Islet of Langerhans (tissue), 1 donor: ENCODE results near the gene AHDC1.

ENCODE experiments used
- FAIRE-seq: peaks from one replicate; lab custom pipeline; 2011; peaks lifted over from hg19 to GRCh38; lab: Jason Lieb, UNC

AHDC1 gene

GRCh38 chr1:27612718-27613117 lies 8.8 kb upstream of the AHDC1 start:
- no peak for FAIRE-seq

- FAIRE-seq = no peak
These were observed 7.5 kb upstream of the AHDC1 start for GRCh38 chr1:27611450-27611849.

- FAIRE-seq = no peak
These were observed 5.8 kb upstream of the AHDC1 start for GRCh38 chr1:27609618-27610240.

DNA sequence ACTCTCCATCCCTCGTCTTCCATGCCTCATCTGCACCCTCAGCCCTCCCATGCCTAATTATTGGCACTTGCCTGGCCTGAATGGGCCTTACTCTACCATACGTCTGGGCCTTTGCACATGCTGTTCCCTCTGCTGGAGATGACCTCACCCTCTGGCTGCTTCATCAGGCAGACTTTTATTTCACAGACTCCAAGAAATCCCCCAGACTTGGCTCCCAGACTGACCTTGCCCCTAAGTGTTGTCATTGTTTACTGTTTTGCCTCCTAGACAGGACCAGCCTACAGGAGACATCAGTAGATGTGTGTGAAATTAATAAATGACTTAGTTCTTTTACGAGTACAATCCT lies 5.2 kb upstream of the AHDC1 start:
- no peak for FAIRE-seq

DNA sequence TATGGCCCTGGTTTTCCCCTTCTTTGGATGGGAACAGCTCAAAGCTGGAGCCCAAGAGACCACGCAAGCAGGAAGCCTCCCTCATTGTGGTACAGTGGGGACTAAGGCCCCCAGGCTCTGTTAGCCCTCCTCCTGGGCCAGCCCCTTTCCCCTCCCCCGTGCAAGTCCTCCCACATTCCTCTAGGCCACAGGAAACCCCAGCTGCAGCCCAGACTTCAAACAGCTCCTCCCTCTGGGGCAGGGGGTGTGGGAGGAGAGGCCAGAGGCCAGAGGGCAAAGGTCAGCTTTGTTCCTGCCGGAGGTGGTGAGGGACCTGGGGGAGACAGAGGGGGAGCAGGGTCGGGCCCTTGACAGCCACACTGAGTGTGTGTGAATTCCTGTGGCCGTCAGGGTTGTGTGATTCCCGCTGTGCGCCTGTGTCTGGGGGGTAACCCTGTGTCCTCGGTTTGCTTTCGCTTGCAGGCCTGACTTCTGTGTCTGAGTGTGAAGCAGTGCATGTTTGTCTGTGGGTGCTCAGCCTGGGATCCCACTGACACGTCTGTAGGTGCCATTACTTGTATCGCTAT lies 3.4 kb upstream of the AHDC1 start:
- no peak for FAIRE-seq

DNA sequence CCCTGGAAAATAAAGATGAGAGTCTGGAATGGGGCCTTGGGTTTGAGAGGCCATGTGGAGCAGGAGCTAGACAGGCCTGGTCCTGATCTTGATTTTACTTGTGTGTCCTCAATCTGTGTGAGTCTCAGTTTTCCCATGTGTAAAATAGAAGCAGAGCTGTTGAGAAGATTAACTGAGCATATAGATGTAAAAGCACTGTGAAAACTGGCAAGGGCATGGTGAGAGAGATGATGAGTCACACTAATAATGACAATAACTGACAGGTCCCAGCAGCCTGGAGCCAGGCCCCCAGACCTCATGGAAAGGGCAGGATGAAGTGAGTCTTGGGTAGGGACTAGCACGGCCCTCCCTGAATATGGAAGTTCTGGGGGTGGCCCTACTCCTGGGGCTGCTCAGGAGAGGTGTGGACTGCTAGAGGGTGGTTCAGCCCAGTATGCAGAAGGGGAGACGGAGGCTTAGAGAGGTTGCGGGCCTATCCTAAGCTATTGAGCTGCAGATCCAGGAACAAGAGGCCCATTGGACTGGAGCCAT lies 2.8 kb upstream of the AHDC1 start:
- no peak for FAIRE-seq

DNA sequence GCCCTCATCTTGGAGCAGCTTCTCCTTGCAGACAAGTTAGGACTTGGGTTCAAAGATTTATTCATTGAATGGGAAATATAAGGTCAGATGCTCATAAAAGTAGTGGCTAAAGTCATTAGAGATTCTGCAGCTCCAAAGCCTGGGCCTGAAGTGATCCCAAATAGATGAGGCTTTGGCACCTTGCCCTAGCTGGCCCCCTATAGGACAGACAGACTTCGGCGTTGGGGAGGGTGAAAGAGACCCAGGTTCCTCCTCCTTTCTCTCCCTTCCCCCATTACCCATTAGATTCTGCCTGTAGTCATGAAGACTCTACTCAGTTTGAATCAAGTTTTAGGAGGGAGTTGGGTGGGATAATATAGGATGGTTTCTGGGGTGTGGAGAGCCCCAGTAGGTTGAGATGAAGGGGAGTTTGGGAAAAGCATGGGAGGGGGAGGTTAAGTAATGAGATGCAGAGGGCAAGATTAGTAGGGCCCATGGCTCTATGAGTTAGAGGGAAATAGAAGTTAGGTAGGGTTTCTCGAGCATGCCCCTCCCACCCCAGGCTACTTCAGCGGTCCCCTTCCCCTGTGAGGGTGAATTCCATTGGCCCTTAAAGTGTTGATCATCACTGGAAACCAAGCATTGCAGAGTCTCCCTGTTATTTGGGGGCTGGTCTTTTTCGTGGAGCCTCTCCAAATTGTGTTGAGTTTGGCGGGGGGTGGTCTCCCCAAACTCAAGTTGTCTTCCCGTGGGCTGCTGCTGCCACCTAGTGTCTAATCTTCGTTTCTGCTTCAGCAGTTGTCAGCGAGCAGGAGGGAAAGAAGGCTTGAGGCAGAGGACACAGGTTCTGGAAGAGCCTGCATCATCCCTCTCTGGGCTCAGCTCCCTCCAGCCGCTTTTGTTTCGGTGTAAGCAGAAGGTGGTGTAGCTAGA lies 2.1 kb upstream of the AHDC1 start:
- peak; percentile 76 for FAIRE-seq

DNA sequence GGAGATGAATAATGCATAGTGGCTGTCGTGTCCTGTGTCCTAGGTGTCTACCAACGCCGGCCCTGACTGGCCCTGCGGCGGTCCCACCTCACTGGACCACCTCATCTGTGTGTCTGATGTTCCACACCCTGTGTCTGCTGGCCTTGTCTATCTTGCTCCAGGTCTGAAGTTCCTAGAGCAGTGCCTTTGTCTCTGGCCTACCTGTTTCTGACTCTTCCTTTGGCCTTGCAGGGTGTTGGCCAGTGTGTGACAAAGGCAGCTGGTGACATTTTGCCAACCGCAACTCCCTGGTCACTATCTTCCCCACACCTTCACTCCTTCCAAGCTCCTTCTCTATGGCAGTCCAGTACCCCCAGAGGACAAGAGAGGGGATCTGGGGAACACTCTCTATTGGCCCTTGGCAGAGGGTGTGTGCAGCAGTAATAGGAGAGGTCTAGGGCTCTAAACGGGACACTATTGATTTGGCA lies 1.4 kb upstream of the AHDC1 start:
- no peak for FAIRE-seq

GRCh38 chr1:27604579-27605299 lies 795 bp upstream of the AHDC1 start:
- FAIRE-seq = no peak

- FAIRE-seq = no peak
These were observed 649 bp downstream of the AHDC1 start for GRCh38 chr1:27603309-27603680.

DNA sequence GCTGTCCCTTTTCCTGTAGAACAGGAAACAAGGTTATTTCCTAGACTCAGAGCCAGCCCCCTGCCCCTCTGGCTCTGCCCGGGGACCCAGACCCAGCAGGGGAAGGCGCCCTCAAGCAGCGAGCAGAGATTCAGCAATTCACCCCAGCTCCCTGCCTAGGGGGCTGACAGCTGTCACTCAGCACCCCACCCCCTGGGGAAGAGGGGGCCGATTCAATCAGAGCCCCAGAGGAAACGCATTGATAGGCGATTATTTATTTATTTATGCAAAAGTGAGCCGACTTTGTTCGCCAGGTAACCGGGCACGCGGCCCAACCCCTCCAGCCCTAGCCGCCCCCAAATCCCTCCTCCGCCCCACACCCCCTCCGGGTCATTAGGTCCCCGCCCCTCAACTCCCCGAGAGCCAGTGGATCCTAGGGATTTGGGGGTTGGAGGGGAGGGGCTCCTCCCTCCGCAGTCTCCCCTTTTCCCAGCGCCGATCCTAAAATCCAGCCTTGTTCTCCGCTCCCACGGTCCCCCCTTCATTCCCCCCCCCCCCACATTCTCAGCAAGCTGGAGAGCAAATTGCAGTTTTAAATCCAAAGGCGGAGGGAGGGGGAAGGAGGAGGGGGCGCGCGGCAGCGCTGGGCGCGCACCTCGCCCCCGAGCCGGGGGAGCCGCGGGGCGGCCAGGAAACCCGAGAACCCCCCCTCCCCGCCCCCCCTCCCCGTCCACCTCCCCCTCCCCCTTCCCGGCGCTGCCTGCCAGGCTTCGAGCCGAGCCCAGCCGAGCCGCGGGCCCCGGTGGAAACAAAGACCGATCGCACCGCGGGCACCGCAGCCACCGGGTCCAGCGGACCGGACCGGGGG lies 1.3 kb downstream of the AHDC1 start:
- FAIRE-seq = no peak

- FAIRE-seq = no peak
These were observed 2.0 kb downstream of the AHDC1 start for GRCh38 chr1:27601771-27602461.

DNA sequence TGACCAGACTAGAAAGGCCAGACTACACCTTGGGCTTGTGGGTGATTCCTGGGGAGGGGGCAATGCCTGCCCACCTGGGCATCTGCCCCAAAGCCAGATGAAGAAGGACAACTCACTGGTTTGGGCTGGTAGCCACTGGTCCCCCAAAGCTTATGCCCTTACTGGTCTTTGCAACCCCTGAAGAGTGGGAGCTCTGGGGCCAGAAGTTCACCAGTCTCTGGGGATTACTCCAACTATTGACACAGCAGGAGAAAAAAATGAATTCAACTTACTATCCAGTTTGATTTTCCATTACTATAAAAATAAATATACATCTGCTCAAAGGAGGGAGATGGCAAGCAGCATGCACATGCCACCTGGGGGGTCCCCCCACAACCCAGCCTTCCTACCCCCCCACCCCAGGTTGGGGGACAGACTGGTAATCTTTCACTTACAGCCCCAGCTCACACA lies 2.6 kb downstream of the AHDC1 start:
- peak; percentile 5 for FAIRE-seq

- FAIRE-seq = no peak
These were observed 3.3 kb downstream of the AHDC1 start for GRCh38 chr1:27600498-27601175.

DNA sequence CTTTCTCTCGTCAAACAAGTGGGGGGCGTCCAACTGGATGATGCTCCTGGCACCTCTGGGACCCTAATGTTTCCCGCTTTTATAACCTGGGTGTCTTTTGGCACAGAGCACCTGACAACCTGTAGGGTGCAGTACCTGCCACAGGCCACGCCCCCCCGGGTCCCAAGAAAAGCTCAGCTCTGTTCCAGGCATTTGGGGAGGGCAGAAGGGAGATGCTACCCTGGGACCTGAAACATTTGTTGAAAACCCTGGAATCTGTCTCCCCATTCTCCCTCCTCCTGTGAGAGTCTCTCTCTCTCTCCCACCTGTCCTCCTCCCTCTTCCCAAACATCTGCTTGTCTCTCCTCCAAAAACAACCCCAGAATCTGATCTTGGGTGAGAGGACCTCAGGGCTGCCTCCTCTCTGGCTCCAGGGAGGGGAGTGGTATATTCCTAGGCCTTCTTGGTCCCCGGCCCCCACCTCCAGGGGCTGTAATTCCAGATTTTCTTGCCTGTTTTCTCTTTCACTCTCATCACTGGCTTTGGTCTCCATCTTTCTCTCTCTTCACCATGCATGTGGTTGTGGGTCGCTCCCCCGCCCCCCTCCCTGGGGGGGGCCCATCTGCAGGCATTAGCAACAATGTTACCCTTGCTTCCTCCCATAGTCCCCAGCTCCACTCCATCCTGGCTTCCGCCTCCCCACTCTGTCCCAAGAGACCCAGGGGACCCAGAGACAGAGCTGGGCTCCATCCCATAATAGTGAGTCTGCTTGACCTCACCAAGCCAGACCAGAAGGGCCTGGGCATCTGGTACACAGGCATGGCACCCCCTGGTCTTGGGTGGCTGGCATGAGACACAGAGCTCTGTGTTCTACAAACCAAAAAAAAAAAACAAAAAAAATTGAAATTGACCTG lies 4.1 kb downstream of the AHDC1 start:
- FAIRE-seq = no peak

DNA sequence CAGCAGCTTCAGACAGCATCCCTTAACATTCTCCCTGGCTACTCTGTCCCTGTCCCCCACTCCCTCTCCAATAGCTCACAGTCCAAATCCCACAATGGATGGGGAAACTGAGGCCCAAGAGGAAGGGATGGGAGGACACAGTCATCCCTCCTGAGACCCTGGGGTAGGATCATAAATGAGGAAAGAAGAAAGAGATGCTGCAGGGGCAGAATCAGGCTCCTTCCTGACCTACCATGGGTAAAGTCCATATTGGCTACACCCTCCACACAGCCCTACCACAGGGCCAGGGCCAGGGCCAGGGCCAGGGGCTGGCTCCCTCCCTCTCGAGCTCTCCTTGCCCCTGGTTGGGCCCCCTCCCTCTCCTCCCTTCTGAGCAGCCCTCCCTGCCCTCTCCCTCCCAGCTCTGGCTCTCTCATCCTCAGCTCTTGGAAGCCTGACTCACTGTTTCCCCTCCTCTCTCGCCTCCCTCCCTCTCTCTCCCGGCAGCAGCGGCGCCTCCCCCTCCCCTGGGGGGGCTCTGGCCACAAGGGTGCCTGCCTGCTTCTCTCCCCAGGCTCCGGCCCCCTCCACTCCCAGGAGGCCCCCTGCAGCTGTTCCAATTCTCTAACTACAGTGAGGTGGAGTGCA lies 4.9 kb downstream of the AHDC1 start:
- no peak for FAIRE-seq

DNA sequence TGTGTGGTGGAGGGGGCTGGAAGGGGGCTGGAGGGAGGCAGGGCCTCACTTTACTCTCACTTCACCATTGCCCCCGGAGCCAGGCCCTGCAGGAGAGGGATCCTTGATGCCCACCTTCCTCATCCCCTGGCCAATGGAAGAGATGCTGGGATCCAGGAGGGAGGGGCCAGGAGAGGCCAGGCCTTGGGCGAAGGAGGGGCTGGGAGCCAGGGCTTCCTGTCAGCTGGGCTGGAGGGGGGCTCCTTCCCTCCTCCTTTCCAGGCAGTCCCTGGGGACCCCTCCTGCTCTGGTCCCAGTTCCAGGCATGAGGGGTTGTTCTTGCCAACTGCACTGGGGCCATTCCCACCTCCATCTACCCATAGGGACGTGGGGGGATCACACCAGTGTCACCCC lies 5.7 kb downstream of the AHDC1 start:
- no peak for FAIRE-seq

DNA sequence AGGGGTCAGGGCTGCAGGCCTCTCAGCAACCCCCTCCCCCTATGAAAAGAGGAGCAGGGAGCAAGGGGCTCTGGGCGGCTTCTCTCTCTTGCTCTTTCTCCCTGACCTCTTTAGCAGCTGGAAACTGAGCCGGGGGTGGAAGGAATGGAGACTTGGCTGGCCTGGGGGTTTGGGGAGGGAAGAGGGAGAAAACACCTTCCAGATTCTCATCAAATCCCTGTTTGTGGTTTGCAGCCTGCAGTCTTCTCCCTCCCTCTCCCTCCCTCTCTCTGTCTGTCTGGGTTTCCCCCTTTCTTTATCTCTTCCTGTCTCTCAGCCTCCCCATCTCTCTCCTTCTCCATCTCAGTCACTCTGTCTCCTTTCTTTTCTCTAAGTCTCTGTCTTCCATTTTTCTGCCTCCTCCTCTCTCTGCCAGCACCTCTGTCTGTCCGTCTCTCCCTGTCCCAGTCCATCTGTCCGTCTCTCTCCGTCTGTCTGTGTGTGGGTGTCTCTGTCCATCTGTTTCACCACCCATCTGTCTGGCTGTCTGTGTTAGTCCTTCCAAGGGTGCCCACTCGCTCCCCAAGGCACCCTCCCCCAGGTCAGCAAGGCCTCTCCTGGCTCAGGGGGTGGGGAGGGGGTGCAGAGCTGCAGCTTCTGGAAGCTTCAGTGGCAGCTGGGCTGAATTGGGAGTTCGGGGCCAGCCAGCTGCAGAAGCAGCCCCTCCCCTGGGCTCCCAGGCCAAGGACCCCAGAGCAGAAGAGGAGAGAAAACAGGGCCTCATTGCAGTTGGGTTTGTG lies 6.2 kb downstream of the AHDC1 start:
- FAIRE-seq = no peak
